Neural progenitor cell (in vitro differentiated cells): ENCODE measurements around the gene ERVK3-1. TPM values are rescaled to one million over a fixed set of nuclear protein-coding genes. Genes with fewer than 3 reads are reported as not detected.

Experiments
- DNase-seq: peaks from one replicate; pipeline ENCODE4 v3.0.0-alpha.2; 2016; ENCODE audit warnings: low spot score
- H2AFZ ChIP-seq: fragments of 200-600 bp; sonication (generic); replicated peaks from 2 replicates; pipeline ENCODE4 v1.6.1; 2016; ENCODE audit warnings: antibody characterized with exemption
- H3F3A ChIP-seq: fragments of 200-600 bp; sonication (generic); 2 replicates; pipeline ENCODE4 v1.6.1; 2016; ENCODE audit warnings: antibody characterized with exemption, low read depth
- H3K27ac ChIP-seq: fragments of 200-600 bp; sonication (generic); 2 replicates; pipeline ENCODE4 v1.5.1; 2016; ENCODE audit warnings: mild to moderate bottlenecking
- H3K27me3 ChIP-seq: fragments of 200-600 bp; sonication (generic); 2 replicates; pipeline ENCODE4 v1.6.1; 2016; ENCODE audit warnings: mild to moderate bottlenecking, moderate library complexity
- H3K36me3 ChIP-seq: fragments of 200-600 bp; sonication (generic); 2 replicates; pipeline ENCODE4 v1.5.1; 2016
- H3K4me1 ChIP-seq: fragments of 200-600 bp; sonication (generic); 2 replicates; pipeline ENCODE4 v1.6.1; 2016; ENCODE audit warnings: mixed run types
- H3K4me2 ChIP-seq: fragments of 200-600 bp; sonication (generic); 2 replicates; pipeline ENCODE4 v1.6.1; 2016
- H3K4me3 ChIP-seq: fragments of 200-600 bp; sonication (generic); 2 replicates; pipeline ENCODE4 v1.5.1; 2016
- H3K79me2 ChIP-seq: fragments of 200-600 bp; sonication (generic); 2 replicates; pipeline ENCODE4 v1.6.1; 2016; ENCODE audit warnings: low read depth
- H3K9ac ChIP-seq: fragments of 200-600 bp; sonication (generic); 2 replicates; pipeline ENCODE4 v1.6.1; 2016
- H3K9me3 ChIP-seq: fragments of 200-600 bp; sonication (generic); 2 replicates; pipeline ENCODE4 v1.5.1; 2016; ENCODE audit warnings: low read depth
- H4K20me1 ChIP-seq: fragments of 200-600 bp; sonication (generic); 2 replicates; pipeline ENCODE4 v1.6.1; 2016; ENCODE audit warnings: low read depth
- H3K27ac Mint-ChIP-seq: 3 replicates; pipeline ENCODE4 v1.8.0; 2021; ENCODE audit warnings: mixed read lengths
- H3K27me3 Mint-ChIP-seq: 2 replicates; pipeline ENCODE4 v1.8.0; 2022; ENCODE audit warnings: low read depth, mild to moderate bottlenecking, inconsistent platforms, moderate library complexity, mixed read lengths; ENCODE audit not compliant: insufficient read depth
- H3K36me3 Mint-ChIP-seq: 3 replicates; pipeline ENCODE4 v1.8.0; 2021; ENCODE audit warnings: mixed read lengths
- H3K4me1 Mint-ChIP-seq: 3 replicates; pipeline ENCODE4 v1.8.0; 2021; ENCODE audit warnings: mixed read lengths
- H3K4me3 Mint-ChIP-seq: 3 replicates; pipeline ENCODE4 v1.8.0; 2021; ENCODE audit warnings: mild to moderate bottlenecking, moderate library complexity, mixed read lengths
- H3K9me3 Mint-ChIP-seq: 3 replicates; pipeline ENCODE4 v1.8.0; 2020; ENCODE audit warnings: mixed read lengths
- CTCF ChIP-seq: fragments of 200-600 bp; sonication (generic); IDR thresholded peaks from 2 replicates; pipeline ENCODE4 v1.5.1; 2017; ENCODE audit warnings: antibody characterized with exemption, mild to moderate bottlenecking
- EZH2 ChIP-seq: fragments of 200-600 bp; sonication (generic); IDR thresholded peaks from 2 replicates; pipeline ENCODE4 v1.6.1; 2017; ENCODE audit warnings: antibody characterized with exemption, mild to moderate bottlenecking, moderate library complexity
- EZH2phosphoT487 ChIP-seq: fragments of 200-600 bp; sonication (generic); IDR thresholded peaks from 2 replicates; pipeline ENCODE4 v1.6.1; 2017; ENCODE audit warnings: antibody characterized with exemption
- total RNA-seq: library from RNA; depleted of rRNA; stranded (reverse); fragments of >200 nt; gene quantifications from 2 replicates; pipeline ENCODE4 v1.2.3, GENCODE V29; 2015; ENCODE audit warnings: low replicate concordance

ERVK3-1 gene
- total RNA-seq, 1 donor from 2014 or later = 49.9 TPM

GRCh38 chr19:58349590-58349989 is 44.4 kb downstream of the ERVK3-1 start:
- no peak for DNase-seq
- Mint-ChIP-seq H3K4me3 (peak overlapping the region; percentile 7), H3K4me1 (peaks cover 17% of the 10 kb centered on the region), H3K27ac (peak overlapping the region; percentile 21), H3K27me3 (peaks cover 26% of the 10 kb centered on the region), H3K36me3 (peaks cover 5% of the 10 kb centered on the region), H3K9me3 (no peaks in the 10 kb centered on the region)
- Histone ChIP-seq H3K36me3 (no peaks in the 10 kb centered on the region), H3K9ac (no peak overlapping the region), H3F3A (no peaks in the 10 kb centered on the region), H3K27ac (no peak overlapping the region), H3K4me2 (no peak overlapping the region), H2AFZ (no peak overlapping the region), H4K20me1 (no peaks in the 10 kb centered on the region), H3K4me3 (no peak overlapping the region), H3K27me3 (peaks cover 16% of the 10 kb centered on the region), H3K9me3 (no peaks in the 10 kb centered on the region), H3K4me1 (peaks cover 6% of the 10 kb centered on the region), H3K79me2 (no peaks in the 10 kb centered on the region)
- TF ChIP-seq EZH2phosphoT487 (no peak), CTCF (no peak), EZH2 (no peak)

GRCh38 chr19:58350001-58350861 is 45.1 kb downstream of the ERVK3-1 start:
- Histone ChIP-seq H3K27ac (no peak overlapping the region), H4K20me1 (no peaks in the 10 kb centered on the region), H3F3A (no peaks in the 10 kb centered on the region), H3K4me3 (no peak overlapping the region), H3K4me1 (peaks cover 6% of the 10 kb centered on the region), H2AFZ (no peak overlapping the region), H3K4me2 (no peak overlapping the region), H3K79me2 (no peaks in the 10 kb centered on the region), H3K9me3 (no peaks in the 10 kb centered on the region), H3K9ac (no peak overlapping the region), H3K27me3 (peaks cover 16% of the 10 kb centered on the region), H3K36me3 (no peaks in the 10 kb centered on the region)
- TF ChIP-seq CTCF (no peak), EZH2phosphoT487 (no peak), EZH2 (no peak)
- Mint-ChIP-seq H3K36me3 (peaks cover 5% of the 10 kb centered on the region), H3K27ac (no peak overlapping the region), H3K4me3 (no peak overlapping the region), H3K4me1 (peaks cover 17% of the 10 kb centered on the region), H3K9me3 (no peaks in the 10 kb centered on the region), H3K27me3 (peaks cover 22% of the 10 kb centered on the region)
- DNase-seq = no peak

- DNase-seq = no peak
- Mint-ChIP-seq H3K4me1 (peaks cover 13% of the 10 kb centered on the region), H3K27me3 (peaks cover 17% of the 10 kb centered on the region), H3K4me3 (no peak overlapping the region), H3K27ac (no peak overlapping the region), H3K9me3 (no peaks in the 10 kb centered on the region), H3K36me3 (peaks cover 5% of the 10 kb centered on the region)
- Histone ChIP-seq H3K4me2 (no peak overlapping the region), H3K9ac (no peak overlapping the region), H4K20me1 (no peaks in the 10 kb centered on the region), H3K79me2 (no peaks in the 10 kb centered on the region), H3F3A (no peaks in the 10 kb centered on the region), H3K27me3 (peaks cover 14% of the 10 kb centered on the region), H3K4me1 (peaks cover 6% of the 10 kb centered on the region), H3K36me3 (no peaks in the 10 kb centered on the region), H3K4me3 (no peak overlapping the region), H2AFZ (no peak overlapping the region), H3K9me3 (no peaks in the 10 kb centered on the region), H3K27ac (no peak overlapping the region)
- TF ChIP-seq CTCF = no peak
- TF ChIP-seq EZH2phosphoT487 = no peak
- TF ChIP-seq EZH2 = no peak
These were observed 45.8 kb downstream of the ERVK3-1 start for GRCh38 chr19:58350871-58351557.
